Calu3 (cell line): Measurements from ENCODE around the gene RAPGEF1. TPM values are rescaled to one million over a fixed set of nuclear protein-coding genes. Genes with fewer than 3 reads are reported as not detected.
A peak's percentile ranks its signal among the peaks of the same experiment; 100 is the strongest.

ENCODE experiments used
- BruUV-seq: library from RNA; stranded (reverse); fragments of 400-500 nt; replicated peaks from 2 replicates; lab custom pipeline; 2021; lab: Mats Ljungman, UMichigan
- CTCF ChIA-PET: fragments of 300-600 bp; sonication (Branson Sonifier 250); formaldehyde crosslinking; loops from one replicate; lab custom pipeline; 2022; ENCODE audit warnings: antibody characterized with exemption; lab: Charles Lee
- DNase-seq: peaks from one replicate; pipeline ENCODE4 v3.0.0; 2022
- H3K27ac Mint-ChIP-seq: one replicate; pipeline ENCODE4 v1.8.0; 2022; ENCODE audit warnings: mixed read lengths; ENCODE audit not compliant: unreplicated experiment
- H3K27me3 Mint-ChIP-seq: one replicate; pipeline ENCODE4 v1.8.0; 2022; ENCODE audit warnings: mixed read lengths; ENCODE audit not compliant: unreplicated experiment
- H3K36me3 Mint-ChIP-seq: one replicate; pipeline ENCODE4 v1.8.0; 2022; ENCODE audit warnings: mild to moderate bottlenecking, moderate library complexity, mixed read lengths; ENCODE audit not compliant: insufficient read depth, unreplicated experiment
- H3K4me1 Mint-ChIP-seq: one replicate; pipeline ENCODE4 v1.8.0; 2022; ENCODE audit warnings: mild to moderate bottlenecking, low read depth, mixed read lengths; ENCODE audit not compliant: unreplicated experiment
- H3K4me3 Mint-ChIP-seq: one replicate; pipeline ENCODE4 v1.8.0; 2022; ENCODE audit warnings: mild to moderate bottlenecking, low read depth, moderate library complexity, mixed read lengths; ENCODE audit not compliant: unreplicated experiment
- H3K9me3 Mint-ChIP-seq: one replicate; pipeline ENCODE4 v1.8.0; 2022; ENCODE audit warnings: low read depth, mixed read lengths; ENCODE audit not compliant: unreplicated experiment
- intact Hi-C: fragments of 100-400 bp; cut with micrococcal nuclease; formaldehyde crosslinking; loops from one replicate; pipeline ENCODE4 v1.10.0; 2022; ENCODE audit not compliant: unreplicated experiment
- total RNA-seq: library from RNA; stranded (reverse); gene quantifications from 2 replicates; pipeline ENCODE4 v1.2.3, GENCODE V29; 2022
- TF ChIP-seq, protein P1 (sequence below): fragments of 200-600 bp; IDR thresholded peaks from one replicate; pipeline ENCODE4 v1.8.0; 2022; ENCODE audit warnings: antibody characterized with exemption; ENCODE audit not compliant: unreplicated experiment

RAPGEF1 gene
- total RNA-seq, 1 experiment from 2014 or later: 32.5 TPM

- BruUV-seq: no TSS peak
- TF ChIP-seq, protein P1, sequence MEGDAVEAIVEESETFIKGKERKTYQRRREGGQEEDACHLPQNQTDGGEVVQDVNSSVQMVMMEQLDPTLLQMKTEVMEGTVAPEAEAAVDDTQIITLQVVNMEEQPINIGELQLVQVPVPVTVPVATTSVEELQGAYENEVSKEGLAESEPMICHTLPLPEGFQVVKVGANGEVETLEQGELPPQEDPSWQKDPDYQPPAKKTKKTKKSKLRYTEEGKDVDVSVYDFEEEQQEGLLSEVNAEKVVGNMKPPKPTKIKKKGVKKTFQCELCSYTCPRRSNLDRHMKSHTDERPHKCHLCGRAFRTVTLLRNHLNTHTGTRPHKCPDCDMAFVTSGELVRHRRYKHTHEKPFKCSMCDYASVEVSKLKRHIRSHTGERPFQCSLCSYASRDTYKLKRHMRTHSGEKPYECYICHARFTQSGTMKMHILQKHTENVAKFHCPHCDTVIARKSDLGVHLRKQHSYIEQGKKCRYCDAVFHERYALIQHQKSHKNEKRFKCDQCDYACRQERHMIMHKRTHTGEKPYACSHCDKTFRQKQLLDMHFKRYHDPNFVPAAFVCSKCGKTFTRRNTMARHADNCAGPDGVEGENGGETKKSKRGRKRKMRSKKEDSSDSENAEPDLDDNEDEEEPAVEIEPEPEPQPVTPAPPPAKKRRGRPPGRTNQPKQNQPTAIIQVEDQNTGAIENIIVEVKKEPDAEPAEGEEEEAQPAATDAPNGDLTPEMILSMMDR: no peak
- intact Hi-C loops: no loop called here
- H3K27ac Mint-ChIP-seq: no peak overlapping the region
- no peaks in the 10 kb centered on the region for H3K4me1 Mint-ChIP-seq
- H3K27me3 Mint-ChIP-seq: peaks cover 47% of the 10 kb centered on the region
- no peaks in the 10 kb centered on the region for H3K36me3 Mint-ChIP-seq
- peak; percentile 46 for DNase-seq
- CTCF ChIA-PET: interaction anchor here (0.7 kb wide), 1 partner anchor 462 kb away, joined by 6 read pairs; no protein-coding TSS in a partner anchor
- peaks cover 2% of the 10 kb centered on the region for H3K9me3 Mint-ChIP-seq
- H3K4me3 Mint-ChIP-seq: peak overlapping the region; percentile 76
Observed at GRCh38 chr9:131546336-131547084, 193.4 kb downstream of the RAPGEF1 start.

DNA sequence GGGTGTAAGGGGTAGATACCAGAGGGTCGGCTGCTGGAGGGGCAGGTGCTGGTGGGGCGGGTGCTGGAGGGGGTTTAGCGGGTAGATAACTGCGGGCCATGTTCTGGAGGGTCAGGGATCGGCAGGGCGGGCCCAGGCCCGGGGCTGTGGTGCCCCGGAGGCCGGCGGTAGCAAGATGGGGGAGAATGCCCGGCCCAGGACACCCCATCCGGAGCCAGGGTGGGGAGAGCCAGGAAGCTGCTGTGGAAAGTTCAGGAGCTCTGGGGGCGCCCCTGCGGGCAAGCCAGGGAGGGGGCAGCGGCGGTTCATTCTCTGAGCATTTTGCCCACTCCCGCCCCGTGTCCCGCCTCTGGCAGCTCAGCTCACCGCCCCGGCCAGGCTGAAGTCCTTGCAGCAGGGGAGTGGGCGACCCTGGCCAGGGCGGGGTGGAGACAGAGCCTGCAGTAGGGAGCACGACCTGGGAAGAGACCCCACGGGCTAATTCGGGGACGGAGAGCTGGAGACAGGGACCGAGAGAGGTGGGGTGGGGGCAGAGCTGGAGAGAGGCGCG is 194.0 kb downstream of the RAPGEF1 start:
- intact Hi-C loops: no loop called here
- no TSS peak for BruUV-seq
- Mint-ChIP-seq H3K4me3 (peak overlapping the region; percentile 76), H3K27ac (no peak overlapping the region), H3K4me1 (no peaks in the 10 kb centered on the region), H3K9me3 (peaks cover 2% of the 10 kb centered on the region), H3K27me3 (peaks cover 41% of the 10 kb centered on the region), H3K36me3 (no peaks in the 10 kb centered on the region)
- CTCF ChIA-PET: interaction anchor here (0.8 kb wide), 1 partner anchor 65 kb away, joined by 6 read pairs; no protein-coding TSS in a partner anchor
- DNase-seq: no peak
- TF ChIP-seq, protein P1: no peak

- H3K4me1 Mint-ChIP-seq: no peaks in the 10 kb centered on the region
- peak; percentile 92 for DNase-seq
- H3K9me3 Mint-ChIP-seq: peaks cover 2% of the 10 kb centered on the region
- H3K27me3 Mint-ChIP-seq: peaks cover 34% of the 10 kb centered on the region
- intact Hi-C loops: no loop called here
- no peak within 1 kb of the TSS for H3K27ac Mint-ChIP-seq
- no TSS peak for BruUV-seq
- peak within 1 kb of the TSS; percentile 76 for H3K4me3 Mint-ChIP-seq
- no peaks in the 10 kb centered on the region for H3K36me3 Mint-ChIP-seq
- TF ChIP-seq, protein P1: no peak
- CTCF ChIA-PET: interaction anchor here (0.7 to 0.8 kb wide), 2 partner anchors 65 to 194 kb away, joined by 3 to 6 read pairs; no protein-coding TSS in a partner anchor
Observed at GRCh38 chr9:131545003-131545785, 194.7 kb downstream of the RAPGEF1 start, which contains the start of gene PRRT1B. Gene PRRT1B (plus strand): TSS chr9:131545523. CDS start chr9:131545616, 93 bp downstream.

GRCh38 chr9:131543141-131543540 is 196.7 kb downstream of the RAPGEF1 start:
- no peak for DNase-seq
- no peak overlapping the region for H3K4me3 Mint-ChIP-seq
- CTCF ChIA-PET: no interaction called here
- H3K4me1 Mint-ChIP-seq: no peaks in the 10 kb centered on the region
- H3K27ac Mint-ChIP-seq: no peak overlapping the region
- no peaks in the 10 kb centered on the region for H3K36me3 Mint-ChIP-seq
- intact Hi-C loops: no loop called here
- peaks cover 2% of the 10 kb centered on the region for H3K9me3 Mint-ChIP-seq
- TF ChIP-seq, protein P1: no peak
- no TSS peak for BruUV-seq
- peaks cover 13% of the 10 kb centered on the region for H3K27me3 Mint-ChIP-seq
